GM12872 (cell line): ENCODE data around the gene C2orf69.
A peak's percentile ranks its signal among the peaks of the same experiment; 100 is the strongest.

Source experiments
- CTCF ChIP-seq: IDR thresholded peaks from 3 replicates; pipeline ENCODE4 v1.5.1; 2011; ENCODE audit warnings: low read depth, mild to moderate bottlenecking, low read length, moderate library complexity; ENCODE audit not compliant: insufficient read depth

Gene C2orf69

GRCh38 chr2:199933466-199933865, 22.4 kb downstream of the C2orf69 start:
- TF ChIP-seq CTCF, result no peak

GRCh38 chr2:199936554-199936953, 25.5 kb downstream of the C2orf69 start:
- no peak for TF ChIP-seq CTCF

GRCh38 chr2:199940373-199940772, 29.3 kb downstream of the C2orf69 start:
- TF ChIP-seq CTCF, result peak; percentile 24; the same call in 1 of the 3 replicates

GRCh38 chr2:199943373-199943772, 32.3 kb downstream of the C2orf69 start:
- TF ChIP-seq CTCF, result no peak

- no peak for TF ChIP-seq CTCF
Measured at GRCh38 chr2:199946196-199946595, 35.1 kb downstream of the C2orf69 start.

- no peak for TF ChIP-seq CTCF
Measured at GRCh38 chr2:199946836-199947235, 35.7 kb downstream of the C2orf69 start.

- TF ChIP-seq CTCF, result no peak
Measured at GRCh38 chr2:199950396-199950795, 39.3 kb downstream of the C2orf69 start.

GRCh38 chr2:199951023-199951422, 39.9 kb downstream of the C2orf69 start:
- TF ChIP-seq CTCF, result no peak
